Left ventricle myocardium inferior (tissue), 1 donor: ENCODE measurements around the gene VAPB. TPM values are rescaled to one million over a fixed set of nuclear protein-coding genes. Genes with fewer than 3 reads are reported as not detected.

Experiments
- DNase-seq: peaks from one replicate; pipeline ENCODE4 v3.0.0-alpha.2; 2020
- H3K27ac ChIP-seq: fragments of 200-600 bp; replicated peaks from 2 replicates; pipeline ENCODE4 v1.8.0; 2021
- H3K27me3 ChIP-seq: fragments of 200-600 bp; 2 replicates; pipeline ENCODE4 v1.8.0; 2021; ENCODE audit warnings: low read depth
- H3K36me3 ChIP-seq: fragments of 200-600 bp; 2 replicates; pipeline ENCODE4 v1.8.0; 2021
- H3K4me1 ChIP-seq: fragments of 200-600 bp; 2 replicates; pipeline ENCODE4 v1.8.0; 2021
- H3K4me3 ChIP-seq: fragments of 200-600 bp; 2 replicates; pipeline ENCODE4 v1.8.0; 2021; ENCODE audit warnings: mild to moderate bottlenecking, moderate library complexity
- H3K9me3 ChIP-seq: fragments of 200-600 bp; replicated peaks from 2 replicates; pipeline ENCODE4 v1.8.0; 2021
- CTCF ChIP-seq: fragments of 200-600 bp; IDR thresholded peaks from 2 replicates; pipeline ENCODE4 v1.8.0; 2021; ENCODE audit warnings: antibody characterized with exemption, mild to moderate bottlenecking, borderline replicate concordance
- intact Hi-C: fragments of 100-400 bp; cut with micrococcal nuclease; formaldehyde crosslinking; loops from one replicate; pipeline ENCODE4 v1.11.0; 2022
- total RNA-seq: library from RNA; stranded (reverse); fragmentation: NEBNext Ultra II Directional; extraction: Animal tissue kit (Norgen Biotek cat#: 25700); gene quantifications from one replicate; pipeline ENCODE4 v1.2.1, GENCODE V29; 2021
- donor health status: DM: no; HTN: yes; CAD: no; lungs with severe emphysema.

The VAPB gene
- total RNA-seq, 1 donor from 2014 or later: 72.6 TPM

DNA sequence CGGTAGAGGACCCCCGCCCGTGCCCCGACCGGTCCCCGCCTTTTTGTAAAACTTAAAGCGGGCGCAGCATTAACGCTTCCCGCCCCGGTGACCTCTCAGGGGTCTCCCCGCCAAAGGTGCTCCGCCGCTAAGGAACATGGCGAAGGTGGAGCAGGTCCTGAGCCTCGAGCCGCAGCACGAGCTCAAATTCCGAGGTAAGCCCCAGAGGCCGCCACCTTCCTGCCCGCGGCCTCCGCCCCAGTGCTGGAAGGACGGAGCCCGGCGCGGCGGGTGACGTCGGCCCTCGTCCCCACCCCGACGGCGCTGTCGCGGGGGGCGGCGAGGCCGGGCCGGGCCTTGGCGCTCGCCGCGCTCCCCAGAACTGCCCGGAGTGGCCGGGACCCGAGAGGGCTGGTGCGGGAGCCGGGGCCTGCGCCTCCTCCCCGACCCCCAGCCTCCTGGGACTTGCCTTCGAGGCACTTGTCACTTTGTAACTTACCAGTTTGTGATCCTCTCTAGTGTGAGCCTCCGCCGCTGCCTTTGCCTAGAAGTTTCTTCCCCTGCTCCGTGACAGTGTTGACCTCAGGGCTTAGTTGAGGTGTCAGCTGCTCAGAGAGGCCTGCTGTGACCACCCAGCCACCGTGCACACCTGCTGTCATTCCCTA is 417 bp downstream of the VAPB start:
- Histone ChIP-seq H3K36me3 (peaks cover 7% of the 10 kb centered on the region), H3K27ac (peak overlapping the region; percentile 92), H3K9me3 (peaks cover 12% of the 10 kb centered on the region), H3K27me3 (peaks cover 6% of the 10 kb centered on the region), H3K4me3 (peak overlapping the region; percentile 89), H3K4me1 (peaks cover 57% of the 10 kb centered on the region)
- DNase-seq: peak; percentile 41
- no peak for TF ChIP-seq CTCF
- intact Hi-C loops: no loop called here

DNA sequence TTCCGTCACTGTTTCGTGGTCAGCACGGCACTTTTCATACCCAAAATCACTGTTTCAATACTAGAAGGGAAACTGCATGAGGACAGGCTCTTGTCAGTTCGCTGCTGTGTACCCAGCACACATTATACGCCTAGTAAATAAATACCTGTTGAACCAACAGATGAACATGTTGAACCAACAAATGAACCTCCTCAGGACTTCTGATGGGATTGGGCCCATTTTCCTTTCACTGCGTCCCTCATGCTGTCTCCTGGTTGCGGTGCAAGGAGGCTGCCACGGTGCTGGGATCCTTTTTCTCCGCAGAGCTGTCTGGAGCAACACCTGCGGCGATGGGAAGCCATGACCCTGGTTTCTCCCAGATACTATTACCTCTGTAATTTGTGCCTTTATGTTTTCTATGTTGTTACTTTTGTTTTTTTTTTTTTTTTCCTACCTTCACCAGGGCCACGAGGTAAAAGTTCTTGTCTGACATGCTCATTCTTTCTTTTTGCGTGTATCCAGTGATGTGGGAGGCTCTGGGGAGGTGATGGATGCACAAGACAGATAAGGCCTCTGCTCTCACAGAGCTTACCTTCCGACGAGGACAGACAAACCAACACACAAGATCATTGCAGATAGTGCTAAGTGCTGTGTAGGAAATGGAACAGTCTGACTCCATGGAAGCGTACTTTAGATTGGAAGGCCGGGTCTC is 1.1 kb downstream of the VAPB start:
- TF ChIP-seq CTCF: no peak
- no peaks in the 10 kb centered on the region for H3K27me3 ChIP-seq
- peaks cover 7% of the 10 kb centered on the region for H3K36me3 ChIP-seq
- H3K9me3 ChIP-seq: peaks cover 12% of the 10 kb centered on the region
- H3K27ac ChIP-seq: peak overlapping the region; percentile 92
- DNase-seq: no peak
- H3K4me1 ChIP-seq: peaks cover 58% of the 10 kb centered on the region
- intact Hi-C loops: no loop called here
- H3K4me3 ChIP-seq: peak overlapping the region; percentile 89

DNA sequence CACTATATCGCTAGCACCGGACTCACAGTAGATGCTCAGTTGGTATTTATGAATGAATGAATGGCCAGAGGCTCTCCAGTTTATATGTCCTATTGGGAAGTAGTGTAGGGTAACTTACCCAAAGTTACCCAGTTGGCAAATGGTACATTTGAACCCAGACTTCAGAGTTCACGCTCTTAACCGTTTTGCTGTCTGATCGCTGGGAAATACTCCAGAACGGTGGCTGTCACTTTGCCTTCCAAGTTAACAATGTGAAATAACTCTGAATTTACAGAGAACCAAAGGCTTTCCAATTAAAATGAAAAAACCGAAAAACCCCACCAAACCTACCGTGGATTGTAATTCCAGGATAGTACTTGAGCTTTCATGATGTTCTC is 1.6 kb downstream of the VAPB start:
- no peak for DNase-seq
- intact Hi-C loops: no loop called here
- H3K9me3 ChIP-seq: peaks cover 12% of the 10 kb centered on the region
- TF ChIP-seq CTCF: no peak
- H3K27me3 ChIP-seq: no peaks in the 10 kb centered on the region
- H3K27ac ChIP-seq: no peak overlapping the region
- H3K4me1 ChIP-seq: peaks cover 64% of the 10 kb centered on the region
- H3K4me3 ChIP-seq: peak overlapping the region; percentile 89
- H3K36me3 ChIP-seq: peaks cover 7% of the 10 kb centered on the region

- H3K27me3 ChIP-seq: no peaks in the 10 kb centered on the region
- peaks cover 79% of the 10 kb centered on the region for H3K4me1 ChIP-seq
- TF ChIP-seq CTCF: no peak
- H3K36me3 ChIP-seq: peaks cover 7% of the 10 kb centered on the region
- intact Hi-C loops: no loop called here
- no peak overlapping the region for H3K4me3 ChIP-seq
- DNase-seq: no peak
- H3K9me3 ChIP-seq: peaks cover 11% of the 10 kb centered on the region
- no peak overlapping the region for H3K27ac ChIP-seq
Measured at GRCh38 chr20:58392286-58392685, 3.3 kb downstream of the VAPB start.

DNA sequence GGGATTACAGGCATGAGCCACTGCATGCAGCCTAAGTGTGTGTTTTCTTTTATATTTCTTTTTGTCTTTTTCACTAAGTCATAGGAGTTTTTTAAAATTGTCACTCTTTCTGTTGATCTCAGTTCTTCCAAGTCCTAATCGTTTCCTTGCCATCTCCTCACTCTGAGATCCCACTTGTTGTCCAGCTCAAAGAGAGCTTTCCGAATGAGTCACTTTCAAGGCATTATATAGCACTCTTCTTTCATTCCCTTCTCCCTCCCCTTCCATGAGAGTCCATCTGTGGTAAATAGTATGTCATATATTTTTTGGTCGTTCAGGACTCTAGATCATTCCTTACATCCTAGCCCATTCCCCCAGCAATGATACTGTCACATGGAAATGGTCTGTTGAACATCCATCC is 4.3 kb downstream of the VAPB start:
- intact Hi-C loops: no loop called here
- no peak overlapping the region for H3K4me3 ChIP-seq
- H3K4me1 ChIP-seq: peaks cover 89% of the 10 kb centered on the region
- H3K27me3 ChIP-seq: no peaks in the 10 kb centered on the region
- TF ChIP-seq CTCF: no peak
- H3K27ac ChIP-seq: no peak overlapping the region
- H3K36me3 ChIP-seq: peaks cover 7% of the 10 kb centered on the region
- peaks cover under 1% of the 10 kb centered on the region for H3K9me3 ChIP-seq
- DNase-seq: no peak
